PC-9 (cell line): ENCODE measurements around the gene ZCCHC18. TPM values are rescaled to one million over a fixed set of nuclear protein-coding genes. Genes with fewer than 3 reads are reported as not detected.

Experiments
- BruUV-seq: library from RNA; stranded (reverse); fragments of 400-500 nt; replicated peaks from 2 replicates; lab custom pipeline; 2021; lab: Mats Ljungman, UMichigan
- CTCF ChIA-PET: fragments of 300-600 bp; sonication (Branson Sonifier 250); formaldehyde crosslinking; loops from one replicate; lab custom pipeline; 2022; ENCODE audit warnings: antibody characterized with exemption; lab: Charles Lee
- POLR2A ChIA-PET: fragments of 300-600 bp; sonication (Branson Sonifier 250); formaldehyde crosslinking; loops from one replicate; lab custom pipeline; 2022; ENCODE audit warnings: antibody characterized with exemption; ENCODE audit not compliant: unreplicated experiment; lab: Charles Lee
- DNase-seq, 2 experiments: peaks; one replicate each; pipeline versions ENCODE4 v3.0.0 to v3.0.0-alpha.2; 2015 to 2022; ENCODE audit warnings: mixed read lengths in 1 of 2
- H2AFZ ChIP-seq: fragments of 200-600 bp; sonication (generic); 2 replicates; pipeline ENCODE4 v1.8.1; 2017; ENCODE audit warnings: antibody characterized with exemption
- H3F3A ChIP-seq: fragments of 200-600 bp; sonication (generic); 2 replicates; pipeline ENCODE4 v1.8.1; 2017; ENCODE audit warnings: antibody characterized with exemption, mild to moderate bottlenecking, low read depth; ENCODE audit not compliant: insufficient read depth
- H3K27ac ChIP-seq: fragments of 200-600 bp; sonication (generic); 2 replicates; pipeline ENCODE4 v1.6.1; 2016; ENCODE audit warnings: mixed run types
- H3K27me3 ChIP-seq: fragments of 200-600 bp; sonication (generic); 2 replicates; pipeline ENCODE4 v1.6.1; 2016; ENCODE audit warnings: low read depth, mixed run types; ENCODE audit not compliant: insufficient read depth
- H3K36me3 ChIP-seq: fragments of 200-600 bp; sonication (generic); 2 replicates; pipeline ENCODE4 v1.6.1; 2016; ENCODE audit warnings: low read depth, mixed run types
- H3K4me1 ChIP-seq: fragments of 200-600 bp; sonication (generic); replicated peaks from 2 replicates; pipeline ENCODE4 v1.6.1; 2016; ENCODE audit warnings: mixed run types; ENCODE audit not compliant: insufficient read depth
- H3K4me2 ChIP-seq: fragments of 200-600 bp; sonication (generic); 2 replicates; pipeline ENCODE4 v1.6.1; 2017; ENCODE audit warnings: mixed run types
- H3K4me3 ChIP-seq: fragments of 200-600 bp; sonication (generic); 2 replicates; pipeline ENCODE4 v1.6.1; 2016; ENCODE audit warnings: mixed run types
- H3K79me2 ChIP-seq: fragments of 200-600 bp; sonication (generic); 2 replicates; pipeline ENCODE4 v1.6.1; 2017; ENCODE audit warnings: low read depth, mixed run types
- H3K9me2 ChIP-seq: fragments of 200-600 bp; sonication (generic); 2 replicates; pipeline ENCODE4 v1.8.1; 2017; ENCODE audit warnings: mild to moderate bottlenecking; ENCODE audit not compliant: insufficient read depth
- H3K9me3 ChIP-seq: fragments of 200-600 bp; sonication (generic); 2 replicates; pipeline ENCODE4 v1.8.1; 2016; ENCODE audit warnings: low read depth; ENCODE audit not compliant: insufficient read depth
- H4K20me1 ChIP-seq: fragments of 200-600 bp; sonication (generic); 2 replicates; pipeline ENCODE4 v1.8.1; 2017; ENCODE audit not compliant: insufficient read depth
- EZH2 ChIP-seq: fragments of 200-600 bp; sonication (generic); IDR thresholded peaks from 2 replicates; pipeline ENCODE4 v1.8.0; 2017; ENCODE audit warnings: antibody characterized with exemption, low read depth
- intact Hi-C: fragments of 100-400 bp; cut with micrococcal nuclease; formaldehyde crosslinking; loops from one replicate; pipeline ENCODE4 v1.10.0; 2022; ENCODE audit not compliant: unreplicated experiment
- total RNA-seq: library from RNA; stranded (reverse); gene quantifications from 2 replicates; pipeline ENCODE4 v1.2.3, GENCODE V29; 2021
- TF ChIP-seq, protein P1 (sequence below): fragments of 200-600 bp; sonication (generic); conservative IDR thresholded peaks from 2 replicates; pipeline ENCODE4 v1.6.1; 2017; ENCODE audit warnings: mixed run types, antibody characterized with exemption, mild to moderate bottlenecking, moderate library complexity

The ZCCHC18 gene
- total RNA-seq, 1 experiment from 2014 or later: not detected

DNA sequence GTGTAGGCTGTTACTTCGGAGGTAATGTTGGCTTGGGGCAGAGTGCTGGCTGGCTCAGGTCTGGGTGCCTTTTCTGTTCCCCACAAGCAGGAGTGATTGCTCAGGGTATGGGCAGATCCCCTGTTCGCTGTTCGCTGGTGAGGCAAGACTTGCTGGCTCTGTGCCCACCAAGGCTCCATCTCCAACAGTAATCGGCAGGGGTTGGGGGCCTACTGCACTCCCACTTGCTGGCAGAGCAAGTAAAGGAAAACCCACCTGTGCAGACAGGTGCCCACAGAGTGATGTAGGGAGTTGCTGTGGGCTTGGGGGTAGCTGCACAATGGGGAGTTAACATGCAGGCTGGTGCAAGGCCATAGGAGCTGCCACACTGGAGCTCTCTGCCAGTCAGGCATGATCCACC, 28.3 kb upstream of the ZCCHC18 start:
- intact Hi-C loops: no loop called here
- DNase-seq: no peak
- CTCF ChIA-PET: no interaction called here
- H2AFZ ChIP-seq: no peak overlapping the region
- no peak overlapping the region for H3K4me3 ChIP-seq
- H3K27ac ChIP-seq: no peak overlapping the region
- no TSS peak for BruUV-seq
- no peak for TF ChIP-seq EZH2
- TF ChIP-seq, protein P1, sequence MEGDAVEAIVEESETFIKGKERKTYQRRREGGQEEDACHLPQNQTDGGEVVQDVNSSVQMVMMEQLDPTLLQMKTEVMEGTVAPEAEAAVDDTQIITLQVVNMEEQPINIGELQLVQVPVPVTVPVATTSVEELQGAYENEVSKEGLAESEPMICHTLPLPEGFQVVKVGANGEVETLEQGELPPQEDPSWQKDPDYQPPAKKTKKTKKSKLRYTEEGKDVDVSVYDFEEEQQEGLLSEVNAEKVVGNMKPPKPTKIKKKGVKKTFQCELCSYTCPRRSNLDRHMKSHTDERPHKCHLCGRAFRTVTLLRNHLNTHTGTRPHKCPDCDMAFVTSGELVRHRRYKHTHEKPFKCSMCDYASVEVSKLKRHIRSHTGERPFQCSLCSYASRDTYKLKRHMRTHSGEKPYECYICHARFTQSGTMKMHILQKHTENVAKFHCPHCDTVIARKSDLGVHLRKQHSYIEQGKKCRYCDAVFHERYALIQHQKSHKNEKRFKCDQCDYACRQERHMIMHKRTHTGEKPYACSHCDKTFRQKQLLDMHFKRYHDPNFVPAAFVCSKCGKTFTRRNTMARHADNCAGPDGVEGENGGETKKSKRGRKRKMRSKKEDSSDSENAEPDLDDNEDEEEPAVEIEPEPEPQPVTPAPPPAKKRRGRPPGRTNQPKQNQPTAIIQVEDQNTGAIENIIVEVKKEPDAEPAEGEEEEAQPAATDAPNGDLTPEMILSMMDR: no peak
- no peaks in the 10 kb centered on the region for H3K36me3 ChIP-seq
- peaks cover 10% of the 10 kb centered on the region for H3K27me3 ChIP-seq
- no peaks in the 10 kb centered on the region for H3K9me3 ChIP-seq
- H3K79me2 ChIP-seq: no peaks in the 10 kb centered on the region
- POLR2A ChIA-PET: no interaction called here
- no peak overlapping the region for H3K4me2 ChIP-seq
- H3F3A ChIP-seq: no peaks in the 10 kb centered on the region
- H4K20me1 ChIP-seq: no peaks in the 10 kb centered on the region
- H3K9me2 ChIP-seq: no peaks in the 10 kb centered on the region
- H3K4me1 ChIP-seq: no peaks in the 10 kb centered on the region

DNA sequence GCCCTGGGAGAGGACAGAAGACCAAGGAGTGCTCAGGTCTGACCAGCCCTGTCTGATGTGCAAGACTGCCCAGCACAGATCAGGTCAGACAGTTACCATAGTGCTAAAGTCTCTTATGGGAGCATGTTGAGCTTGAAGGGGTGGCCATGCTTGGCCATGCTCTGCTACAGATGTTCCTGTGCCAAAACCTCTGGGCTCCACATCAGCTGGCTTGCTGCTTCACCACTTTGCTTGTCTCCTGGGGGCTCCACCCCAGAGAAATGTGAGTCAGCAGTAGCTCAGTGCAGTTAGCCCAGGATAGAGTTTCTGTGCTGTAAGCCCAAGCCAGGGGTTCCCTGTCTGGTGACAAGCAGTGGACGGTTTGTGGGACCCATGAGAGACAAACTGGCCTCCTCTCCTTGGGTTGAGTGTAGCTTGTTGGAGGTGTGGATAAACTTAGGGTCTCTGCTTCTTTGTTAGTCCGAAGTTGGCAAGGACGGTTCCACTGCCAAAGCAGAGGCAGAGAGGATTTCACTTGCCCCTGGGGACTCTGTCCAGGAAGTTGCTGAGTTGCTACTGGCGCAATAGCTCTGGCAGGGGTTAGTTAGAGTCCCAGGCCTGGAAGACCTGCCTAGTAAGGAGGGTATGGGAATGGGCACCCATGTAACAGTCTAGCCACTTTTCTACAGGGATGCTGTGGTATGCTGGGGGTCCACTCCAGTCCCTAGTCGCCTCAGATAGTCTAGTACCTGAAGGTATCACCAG, 27.6 kb upstream of the ZCCHC18 start:
- H3K36me3 ChIP-seq: no peaks in the 10 kb centered on the region
- no peak overlapping the region for H3K27ac ChIP-seq
- H3K4me1 ChIP-seq: no peaks in the 10 kb centered on the region
- no peaks in the 10 kb centered on the region for H4K20me1 ChIP-seq
- H3K9me3 ChIP-seq: no peaks in the 10 kb centered on the region
- H3K79me2 ChIP-seq: no peaks in the 10 kb centered on the region
- H3F3A ChIP-seq: no peaks in the 10 kb centered on the region
- no peak overlapping the region for H2AFZ ChIP-seq
- no TSS peak for BruUV-seq
- H3K4me3 ChIP-seq: no peak overlapping the region
- intact Hi-C loops: no loop called here
- CTCF ChIA-PET: no interaction called here
- H3K27me3 ChIP-seq: peaks cover 10% of the 10 kb centered on the region
- DNase-seq: no peak
- no peaks in the 10 kb centered on the region for H3K9me2 ChIP-seq
- TF ChIP-seq EZH2: no peak
- TF ChIP-seq, protein P1: no peak
- POLR2A ChIA-PET: no interaction called here
- no peak overlapping the region for H3K4me2 ChIP-seq

DNA sequence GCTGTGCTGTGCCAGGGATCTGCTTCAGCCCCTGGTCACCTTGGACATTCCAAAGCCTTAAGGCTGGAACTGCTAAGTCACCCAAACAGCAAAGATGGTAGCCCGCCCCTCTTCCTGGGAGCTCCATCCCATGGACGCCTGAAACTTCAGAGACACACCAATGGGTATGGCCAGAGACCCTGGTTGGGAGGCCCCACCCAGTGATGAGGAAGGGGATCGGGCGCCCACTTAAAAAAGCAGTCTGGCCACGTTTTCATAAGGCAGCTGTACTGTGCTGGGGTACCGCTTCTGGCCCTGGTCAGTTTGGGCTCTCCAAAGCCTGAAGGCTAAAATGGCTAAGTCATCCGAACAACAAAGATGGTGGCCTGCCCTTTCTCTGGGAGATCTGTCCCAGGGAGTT, 26.8 kb upstream of the ZCCHC18 start:
- Histone ChIP-seq H3K4me2 (no peak overlapping the region), H3F3A (no peaks in the 10 kb centered on the region), H3K9me3 (no peaks in the 10 kb centered on the region), H3K4me3 (no peak overlapping the region), H3K79me2 (no peaks in the 10 kb centered on the region), H3K4me1 (no peaks in the 10 kb centered on the region), H4K20me1 (no peaks in the 10 kb centered on the region), H3K27me3 (peaks cover 10% of the 10 kb centered on the region), H2AFZ (no peak overlapping the region), H3K27ac (no peak overlapping the region), H3K9me2 (no peaks in the 10 kb centered on the region), H3K36me3 (no peaks in the 10 kb centered on the region)
- no TSS peak for BruUV-seq
- DNase-seq: no peak
- TF ChIP-seq, protein P1: no peak
- no peak for TF ChIP-seq EZH2
- POLR2A ChIA-PET: no interaction called here
- intact Hi-C loops: no loop called here
- CTCF ChIA-PET: no interaction called here
